SK-MEL-5 (cell line): ENCODE measurements around the gene GABRR1. TPM values are rescaled to one million over a fixed set of nuclear protein-coding genes. Genes with fewer than 3 reads are reported as not detected.
"Not testable (repeated sequence)": the region's sequence is repeated elsewhere in the genome, so short reads cannot be mapped to it uniquely, and the experiment has no call there.

ENCODE experiments used
- DNase-seq: peaks from one replicate; pipeline ENCODE4 v3.0.0-alpha.2; 2016; ENCODE audit warnings: low read depth, low spot score
- in situ Hi-C: cut with HindIII; loops from 2 replicates; pipeline ENCODE4 v1.10.0; 2016; ENCODE audit warnings: low sequenced_read_pairs, high pct_unique_total_duplicates, low pct_unique_long_range_greater_than_20kb
- total RNA-seq: library from RNA; depleted of rRNA; stranded (reverse); fragments of >200 nt; shearing (Covaris generic); gene quantifications from 2 replicates; pipeline ENCODE4 v1.2.3, GENCODE V29; 2014

GABRR1 gene
- total RNA-seq, 1 experiment from 2014 or later, result not detected

DNA sequence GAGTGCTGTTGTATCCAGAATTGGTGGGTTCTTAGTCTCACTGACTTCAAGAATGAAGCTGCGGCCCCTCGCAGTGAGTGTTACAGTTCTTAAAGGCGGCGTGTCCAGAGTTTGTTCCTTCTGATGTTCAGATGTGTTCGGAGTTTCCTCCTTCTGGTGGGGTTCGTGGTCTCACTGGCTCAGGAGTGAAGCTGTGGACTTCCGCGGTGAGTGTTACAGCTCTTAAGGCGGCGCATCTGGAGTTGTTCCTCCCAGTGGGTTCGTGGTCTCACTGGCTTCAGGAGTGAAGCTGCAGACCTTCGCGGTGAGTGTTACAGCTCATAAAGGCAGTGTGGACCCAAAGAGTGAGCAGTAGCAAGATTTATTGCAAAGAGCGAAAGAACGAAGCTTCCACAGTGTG, 16.4 kb upstream of the GABRR1 start:
- in situ Hi-C loops, DNase-seq: not testable (repeated sequence)

DNA sequence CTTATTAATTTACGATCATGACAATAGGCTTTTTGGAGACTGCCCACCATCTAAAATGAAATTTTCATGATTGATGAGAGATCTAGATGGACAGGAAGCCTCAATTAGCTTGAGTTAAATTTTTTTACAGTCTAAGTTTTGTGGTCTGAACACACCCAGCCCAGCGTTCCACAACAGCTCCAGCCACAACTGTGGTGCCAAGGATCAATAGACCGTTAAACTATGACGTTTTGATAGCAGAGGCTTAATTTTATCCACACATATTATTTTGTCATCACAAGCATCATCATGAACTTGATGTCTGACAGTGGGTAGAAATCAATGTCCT, 5.5 kb upstream of the GABRR1 start:
- in situ Hi-C loops, result no loop called here
- DNase-seq, result no peak

- no peak for DNase-seq
Measured at GRCh38 chr6:89221971-89222711, 5.0 kb upstream of the GABRR1 start.

GRCh38 chr6:89221129-89221528, 4.0 kb upstream of the GABRR1 start:
- no peak for DNase-seq
- in situ Hi-C loops, result no loop called here

More at GRCh38 chr6:89221971-89222711, 5.0 kb upstream of the GABRR1 start:
- in situ Hi-C loops, result no loop called here

DNA sequence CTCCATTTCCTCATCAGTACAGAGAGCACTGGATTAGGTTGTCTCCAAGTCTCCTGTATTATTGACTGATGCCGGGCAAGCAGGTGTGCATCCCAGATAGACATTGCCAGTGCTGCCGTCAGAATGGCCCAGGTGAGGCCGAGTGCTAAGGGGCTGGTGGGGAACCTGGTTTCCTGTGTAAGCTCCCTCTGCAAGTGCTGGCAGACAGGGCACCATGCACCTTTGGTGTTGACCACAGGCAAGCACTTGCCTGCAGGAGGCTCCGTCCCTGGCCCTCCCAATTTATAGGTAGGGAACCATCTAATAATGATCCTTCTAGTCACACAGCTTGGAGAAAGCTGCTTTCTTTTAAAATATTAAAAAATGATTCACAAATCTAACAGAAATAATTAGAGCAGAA, 747 bp downstream of the GABRR1 start:
- DNase-seq, result no peak
- in situ Hi-C loops, result no loop called here

- in situ Hi-C loops, result no loop called here
- no peak for DNase-seq
Measured at GRCh38 chr6:89215391-89215790, 1.8 kb downstream of the GABRR1 start.

- no peak for DNase-seq
- in situ Hi-C loops, result no loop called here
Measured at GRCh38 chr6:89214197-89214596, 3.0 kb downstream of the GABRR1 start.

DNA sequence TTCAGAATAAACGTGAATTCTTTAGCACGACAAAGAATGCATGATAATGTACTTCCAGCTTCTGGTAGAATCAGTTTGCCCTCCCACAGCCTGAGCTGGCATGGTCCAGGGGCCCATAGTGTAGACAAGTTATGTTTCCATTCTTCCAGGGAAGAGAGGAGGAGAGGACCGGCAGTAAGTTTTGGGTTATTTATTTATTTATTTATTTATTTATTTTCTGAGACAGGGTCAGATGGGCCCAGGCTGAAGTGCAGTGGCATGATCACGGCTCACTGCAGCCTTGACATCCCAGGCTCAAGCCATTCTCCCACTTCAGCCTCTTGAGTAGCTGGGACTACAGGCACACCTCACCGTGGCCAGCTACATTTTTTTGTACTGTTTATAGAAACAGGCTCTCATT, 4.7 kb downstream of the GABRR1 start:
- DNase-seq, result no peak
- in situ Hi-C loops, result no loop called here

GRCh38 chr6:89209457-89209856, 7.7 kb downstream of the GABRR1 start:
- in situ Hi-C loops, result no loop called here
- no peak for DNase-seq

- DNase-seq, result no peak
- in situ Hi-C loops, result no loop called here
Measured at GRCh38 chr6:89208551-89208950, 8.6 kb downstream of the GABRR1 start.

DNA sequence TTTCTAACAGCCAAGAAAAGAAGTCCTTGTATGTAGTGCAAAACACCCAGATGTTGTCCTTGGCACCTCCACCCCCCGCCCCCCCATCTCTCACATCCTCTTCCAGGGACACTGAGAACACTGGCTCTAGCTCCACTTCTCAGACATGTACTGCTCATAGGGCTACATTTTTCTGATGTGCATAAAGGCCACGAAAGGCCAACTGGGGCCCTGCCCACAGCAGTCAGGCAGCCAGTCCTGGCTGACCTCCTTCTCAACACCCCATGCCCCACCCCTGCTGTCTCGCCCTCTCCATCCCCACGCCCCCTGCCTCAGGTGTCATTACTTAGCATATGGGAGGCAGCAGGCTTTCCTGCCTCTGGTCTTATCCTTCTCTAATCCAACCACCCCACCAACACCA, 11.3 kb downstream of the GABRR1 start:
- no peak for DNase-seq
- in situ Hi-C loops, result no loop called here

- in situ Hi-C loops, result no loop called here
Measured at GRCh38 chr6:89204096-89204495, 13.1 kb downstream of the GABRR1 start.

GRCh38 chr6:89200706-89201215, 16.4 kb downstream of the GABRR1 start:
- in situ Hi-C loops, result no loop called here
- DNase-seq, result no peak

More at GRCh38 chr6:89204096-89204495, 13.1 kb downstream of the GABRR1 start:
- no peak for DNase-seq

DNA sequence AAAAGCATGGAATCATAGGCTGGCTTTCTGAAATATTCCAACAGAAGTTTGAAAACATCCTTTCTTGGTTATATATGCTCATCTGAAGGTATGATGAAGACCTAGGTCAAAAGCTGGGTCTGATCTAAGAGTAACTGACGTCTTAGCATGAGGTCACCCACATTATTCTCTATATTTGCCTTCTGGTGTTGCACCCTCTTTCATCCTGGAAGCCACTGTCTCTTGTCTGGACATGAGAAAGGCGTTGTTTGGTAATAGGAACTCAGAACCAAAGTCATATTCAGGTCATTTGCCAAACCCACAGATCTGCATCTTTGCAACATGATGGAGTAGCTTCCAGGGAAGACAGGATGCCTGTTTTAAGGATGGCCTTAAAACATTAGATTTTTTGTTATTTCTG, 17.6 kb downstream of the GABRR1 start:
- no peak for DNase-seq
- in situ Hi-C loops, result no loop called here

- in situ Hi-C loops, result no loop called here
- no peak for DNase-seq
Measured at GRCh38 chr6:89198235-89198634, 18.9 kb downstream of the GABRR1 start.

- in situ Hi-C loops, result no loop called here
- DNase-seq, result peak; percentile 52
Measured at GRCh38 chr6:89197141-89197540, 20.0 kb downstream of the GABRR1 start.

GRCh38 chr6:89194559-89194958, 22.6 kb downstream of the GABRR1 start:
- in situ Hi-C loops, result no loop called here
- no peak for DNase-seq

DNA sequence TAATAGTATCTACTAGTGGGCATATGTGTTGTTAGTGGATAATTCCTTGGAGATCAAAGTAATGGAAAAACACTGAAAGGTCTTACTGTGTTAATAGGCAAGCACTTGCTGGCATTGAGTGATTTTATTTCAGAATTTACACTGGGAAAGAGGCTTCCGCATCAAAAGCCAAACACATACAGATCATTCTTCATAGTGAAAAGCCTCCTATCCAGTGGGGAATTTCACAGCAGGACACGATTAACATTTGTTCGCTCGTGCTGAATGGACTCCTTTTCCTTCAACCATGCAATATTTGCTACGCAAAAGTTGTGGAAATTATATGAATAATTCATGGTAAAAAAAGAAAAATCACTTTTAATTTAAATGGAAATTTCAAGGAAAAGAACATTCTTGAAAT, 26.4 kb downstream of the GABRR1 start:
- in situ Hi-C loops, result no loop called here
- DNase-seq, result no peak

- in situ Hi-C loops, result no loop called here
Measured at GRCh38 chr6:89187504-89187903, 29.7 kb downstream of the GABRR1 start.

DNA sequence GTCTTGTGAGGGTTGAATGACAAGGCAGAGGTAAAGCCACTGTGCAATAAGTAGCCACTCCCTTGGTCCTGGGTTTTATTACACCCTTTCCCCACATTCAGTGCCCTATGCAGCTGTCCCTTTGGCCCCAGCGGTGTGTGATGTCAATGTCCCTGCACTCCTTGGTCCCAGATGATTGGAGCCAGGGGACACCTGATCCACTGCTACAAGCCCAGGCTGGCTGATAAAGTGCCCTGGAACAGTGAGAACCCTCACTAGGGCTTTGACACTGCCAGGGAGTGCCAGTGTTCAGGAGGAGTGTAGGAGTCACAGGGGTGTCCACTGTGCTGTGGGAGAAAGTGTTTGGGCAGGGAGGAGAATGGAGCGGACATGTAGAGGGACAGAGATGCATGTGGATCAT, 30.4 kb downstream of the GABRR1 start:
- in situ Hi-C loops, result no loop called here
- DNase-seq, result no peak

More at GRCh38 chr6:89187504-89187903, 29.7 kb downstream of the GABRR1 start:
- no peak for DNase-seq
